Measurements from ENCODE around the gene IQSEC1. TPM values are rescaled to one million over a fixed set of nuclear protein-coding genes. Genes with fewer than 3 reads are reported as not detected.

The IQSEC1 gene
- total and polyA plus RNA-seq, 9 of the 15 experiments (the other 6 are each of a cell fraction or from before 2014, with no cell fraction given) = 0.56 to 39.0 (median 6.8) TPM

GRCh38 chr3:13009946-13010315, 63.3 kb downstream of the IQSEC1 start:
- intact Hi-C loops (cut with micrococcal nuclease) (no loop called here), in situ Hi-C loops (cut with MboI) (no loop called here)
- Histone ChIP-seq H3K27ac (ENCODE audit: extremely low read depth, low read depth, low read length) (no peak overlapping the region), H2AFZ (ENCODE audit: low read depth, low read length) (no peak overlapping the region), H3K4me1 (replicated peaks in 1 of 2; ENCODE audit: control insufficient read depth in 2 of 2, insufficient read depth in 2 of 2, low read length in 2 of 2) (peaks cover 73 to 82% of the 10 kb centered on the region in 2 experiments), H3K9me1 (ENCODE audit: control insufficient read depth, insufficient read depth, low read length) (no peaks in the 10 kb centered on the region), H3K4me2 (ENCODE audit: insufficient read depth, low read length) (no peak overlapping the region), H3K27me3 (ENCODE audit: control insufficient read depth in 2 of 2, insufficient read depth in 2 of 2, low read length in 2 of 2) (no peaks in the 10 kb centered on the region), H3K9ac (ENCODE audit: insufficient read depth in 1 of 2, low read depth in 2 of 2, low read length in 2 of 2) (peak overlapping the region in 1 of 2 experiments; percentile 17; a peak in 1 of 4 replicates), H3K4me3 (no peak overlapping the region), H3K36me3 (ENCODE audit: control insufficient read depth, insufficient read depth, low read length) (no peaks in the 10 kb centered on the region), H3K79me2 (ENCODE audit: control insufficient read depth, insufficient read depth, low read length) (no peaks in the 10 kb centered on the region), H4K20me1 (replicated peaks; ENCODE audit: control insufficient read depth, insufficient read depth, low read length) (0 out of 2 replicates have a peak, but pooled peaks cover 4% of the 10 kb centered on the region), H3K9me3 (replicated peaks; ENCODE audit: control insufficient read depth, insufficient read depth, low read depth, low read length) (no peaks in the 10 kb centered on the region)
- DNase-seq (ENCODE audit: extremely low read depth in 1 of 4, low spot score in 3 of 4) (no peak), FAIRE-seq (peak; percentile 32), ATAC-seq (no peak)
- 76% methylated on average over 7 of the region's 7 CpGs for WGBS (ENCODE audit: insufficient coverage, low coverage, missing lambda C conversion rate)
- no TSS peak for BruUV-seq (replicated peaks)
- CTCF ChIA-PET (ENCODE audit: low intra/inter-chr PET ratio) = no interaction called here
- POLR2A ChIA-PET = interaction anchor here (0.6 to 2.5 kb wide), 3 partner anchors 10 to 658 kb away, joined by 3 to 9 read pairs (median 4); no protein-coding TSS in a partner anchor
- 0 out of 2 replicates have a peak, but pooled peaks have one; percentile 37 for TF ChIP-seq TFAP4 (CRISPR knock-in tag; IDR thresholded peaks at IDR 0.05; ENCODE audit: borderline replicate concordance)
- no peak for TF ChIP-seq ZBTB43 (CRISPR knock-in tag; IDR thresholded peaks at IDR 0.05)
- TF ChIP-seq PREB (CRISPR knock-in tag; IDR thresholded peaks at IDR 0.05) = no peak
- TF ChIP-seq BCOR (IDR thresholded peaks at IDR 0.05) = peak; percentile 61; the same call in 1 of the 2 replicates
- no peak for TF ChIP-seq IRF2 (CRISPR knock-in tag; IDR thresholded peaks at IDR 0.05)
- TF ChIP-seq KLF1 (tag; IDR thresholded peaks at IDR 0.05) = 0 out of 2 replicates have a peak, but pooled peaks have one; percentile 24
- no peak for TF ChIP-seq PHB2 (IDR thresholded peaks at IDR 0.05; ENCODE audit: low read depth)
- no peak for TF ChIP-seq CBFA2T3 (IDR thresholded peaks at IDR 0.05)
- TF ChIP-seq PTTG1 (tag; IDR thresholded peaks at IDR 0.05; ENCODE audit: low read depth) = no peak
- TF ChIP-seq ZBTB33 (CRISPR knock-in tag; IDR thresholded peaks at IDR 0.05) = peak; percentile 85
- TF ChIP-seq RBM25 (IDR thresholded peaks at IDR 0.05; ENCODE audit: low read depth, low read length, severe bottlenecking) = peak; percentile 78
- TF ChIP-seq HDAC3 (IDR thresholded peaks at IDR 0.05; ENCODE audit: borderline replicate concordance, partially characterized antibody) = no peak
- no peak for TF ChIP-seq CBX8 (IDR thresholded peaks at IDR 0.05; ENCODE audit: borderline replicate concordance, extremely low read depth, low read depth, low read length, poor library complexity, severe bottlenecking)
- no peak for TF ChIP-seq ESRRB (CRISPR knock-in tag; IDR thresholded peaks at IDR 0.05; ENCODE audit: borderline replicate concordance)
- peak; percentile 62; the same call in 1 of the 2 replicates for TF ChIP-seq FOXP4 (CRISPR knock-in tag; IDR thresholded peaks at IDR 0.05; ENCODE audit: borderline replicate concordance)
